CD4-positive, alpha-beta T cell treated with Interleukin-4 for 1 hour (primary cell): ENCODE measurements around the gene PAPPA2.

ENCODE experiments used
- DNase-seq, 2 donors: peaks; one replicate each; pipeline ENCODE4 v3.0.0-alpha.2; 2020 to 2022

Gene PAPPA2

DNA sequence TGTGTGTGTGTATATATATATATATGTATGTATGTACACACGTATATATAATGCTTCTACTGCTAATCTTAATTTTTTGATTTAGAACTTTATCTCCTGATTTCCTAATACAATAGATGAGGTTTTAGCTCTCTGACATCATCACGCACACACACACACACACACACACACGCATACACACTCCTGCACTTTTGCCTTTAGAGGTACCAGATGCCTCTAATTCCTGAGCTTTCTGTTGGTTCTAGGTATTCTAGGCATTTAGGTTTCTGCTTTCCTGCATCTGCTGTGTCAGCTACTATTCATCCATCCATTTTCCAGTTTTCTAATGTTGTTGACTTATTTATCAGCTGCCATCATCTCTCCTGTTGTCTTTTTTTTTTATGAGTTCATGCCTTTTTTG is 353.3 kb downstream of the PAPPA2 start:
- no peak for DNase-seq

DNA sequence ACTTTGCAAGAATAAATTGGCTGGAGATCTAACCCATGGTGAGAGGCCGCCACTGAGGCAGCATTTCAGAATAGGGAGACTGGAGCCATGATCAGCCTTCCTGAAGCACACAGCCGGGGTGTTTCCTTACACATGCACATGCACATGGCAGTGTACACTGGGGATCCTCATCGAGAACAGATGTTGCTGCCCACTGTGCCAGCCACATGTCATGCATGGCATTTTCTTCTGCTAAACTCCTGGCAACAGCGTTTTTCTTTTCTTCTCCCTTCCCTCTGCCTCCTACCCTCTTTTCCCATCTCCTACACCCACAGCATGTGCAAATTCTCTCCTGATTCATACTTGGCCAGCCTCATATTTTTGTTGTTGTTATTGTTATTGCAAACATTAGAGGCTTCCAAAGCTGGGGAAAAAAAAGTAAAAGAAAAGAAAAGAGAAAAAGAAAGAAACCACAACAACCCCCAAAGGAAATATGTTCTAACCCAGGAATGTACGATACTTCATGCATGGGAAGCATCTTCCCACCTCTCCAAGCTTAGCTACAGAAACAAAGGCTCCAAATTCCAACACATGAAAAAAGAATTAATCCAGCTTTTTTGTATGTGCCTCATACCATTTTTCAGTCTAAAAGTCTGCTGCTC is 357.5 kb downstream of the PAPPA2 start:
- no peak for DNase-seq

DNA sequence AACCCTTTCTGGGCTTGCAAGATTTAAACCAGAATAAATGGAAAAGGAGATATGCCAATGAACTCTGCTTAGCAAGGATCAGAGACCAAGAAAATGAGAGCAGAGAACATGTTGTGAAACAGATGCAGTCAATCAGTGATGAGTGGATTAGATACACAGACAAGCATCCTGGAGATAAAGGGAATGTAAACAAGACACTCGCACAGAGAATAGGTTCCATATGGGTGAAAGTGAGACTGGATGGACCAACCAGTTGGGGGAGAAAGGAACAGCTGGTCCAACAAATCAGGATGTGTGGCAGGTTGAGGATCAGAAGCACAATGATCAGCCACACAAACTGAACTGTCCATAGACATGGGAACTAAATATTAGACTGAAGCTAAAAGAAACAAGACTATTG is 363.3 kb downstream of the PAPPA2 start:
- no peak for DNase-seq

DNA sequence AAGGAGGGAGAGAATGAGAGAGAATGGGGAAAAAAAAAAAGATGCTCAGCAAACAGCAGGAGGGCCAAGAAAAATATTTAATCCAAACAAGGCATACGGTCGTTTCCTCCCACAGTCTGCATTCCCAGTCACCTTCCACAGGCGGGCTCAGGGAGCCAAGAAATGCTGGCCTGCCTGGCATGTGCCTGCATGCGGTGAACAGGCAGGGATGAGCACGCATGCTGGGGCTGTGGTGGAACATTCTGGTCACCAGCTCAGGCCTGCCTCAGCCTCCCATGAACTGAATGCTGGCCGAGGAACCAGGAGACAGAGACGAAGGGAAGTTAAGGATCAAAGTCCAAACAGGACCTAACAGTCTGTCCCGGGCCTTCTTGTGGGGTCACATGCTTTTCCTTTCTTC is 366.3 kb downstream of the PAPPA2 start:
- no peak for DNase-seq

DNA sequence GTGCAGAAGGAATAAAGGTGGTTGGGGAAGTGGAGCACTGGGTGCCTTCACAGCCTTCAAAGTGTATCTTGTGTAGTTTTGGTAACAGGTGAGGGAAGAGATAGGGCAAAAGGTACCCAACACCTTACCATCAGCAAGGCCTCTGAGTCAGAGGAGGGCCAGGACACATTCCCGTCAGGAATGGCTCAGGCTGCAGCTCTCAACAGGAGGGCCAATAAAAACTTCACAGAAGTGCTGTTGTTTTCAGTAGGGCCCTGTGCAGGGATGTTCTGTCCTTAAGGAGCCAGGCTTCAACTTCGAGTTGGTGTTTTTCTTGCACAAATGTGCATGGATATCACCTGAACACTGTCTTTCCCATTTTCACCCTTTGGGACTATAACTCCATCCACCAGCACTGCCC is 368.2 kb downstream of the PAPPA2 start:
- no peak for DNase-seq

DNA sequence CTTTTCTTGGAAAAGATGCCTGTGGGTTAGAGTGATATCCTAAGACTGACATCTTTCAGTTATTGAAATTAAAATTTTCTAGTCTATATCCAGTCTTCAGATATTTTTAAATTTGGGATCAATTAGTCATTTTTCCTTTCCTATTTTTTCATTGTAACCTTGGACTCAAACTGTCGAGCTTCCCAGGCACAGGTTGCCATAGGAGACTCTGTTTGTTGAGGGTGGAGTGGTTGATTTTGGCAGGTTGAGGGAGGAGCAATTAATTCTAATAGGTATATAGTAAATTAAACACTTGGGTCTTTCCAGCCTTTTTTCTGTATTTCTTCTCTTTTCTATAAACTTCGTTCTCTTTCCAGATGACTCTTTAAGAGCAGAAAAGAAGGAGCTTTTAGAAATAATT is 374.7 kb downstream of the PAPPA2 start:
- DNase-seq, result no peak

DNA sequence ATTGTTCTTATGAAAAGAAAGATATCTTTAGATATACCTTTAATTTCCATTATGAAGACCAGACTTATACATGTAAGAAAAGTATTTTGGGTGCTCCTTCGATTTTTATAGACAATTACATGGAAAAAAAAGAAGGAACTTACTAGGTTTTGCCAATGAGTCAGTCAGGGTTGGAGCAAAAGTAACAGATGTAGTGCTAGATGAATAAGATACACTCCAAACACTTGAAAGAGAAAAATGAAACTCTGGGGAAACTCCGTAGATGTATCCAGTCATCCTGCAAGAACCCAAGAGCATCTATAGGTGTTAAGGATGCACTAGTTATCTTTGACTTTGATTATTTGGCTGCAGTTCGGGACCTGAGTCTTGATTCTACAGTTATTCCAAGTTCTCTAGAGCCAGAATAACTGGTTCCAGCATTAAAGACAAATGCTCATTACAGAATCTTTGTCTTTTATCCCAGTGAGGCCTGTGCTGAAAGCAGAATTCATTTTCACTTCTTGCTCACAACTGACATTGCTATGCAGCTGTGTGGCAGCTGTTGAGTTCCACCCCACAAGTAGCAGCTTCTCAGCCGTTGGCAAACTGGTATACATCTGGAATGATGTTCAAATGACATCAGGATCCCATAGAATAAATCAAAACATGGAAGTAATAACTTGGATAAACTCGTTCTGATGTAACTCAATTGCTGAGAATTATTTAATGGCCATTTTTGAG is 375.5 kb downstream of the PAPPA2 start:
- no peak for DNase-seq

DNA sequence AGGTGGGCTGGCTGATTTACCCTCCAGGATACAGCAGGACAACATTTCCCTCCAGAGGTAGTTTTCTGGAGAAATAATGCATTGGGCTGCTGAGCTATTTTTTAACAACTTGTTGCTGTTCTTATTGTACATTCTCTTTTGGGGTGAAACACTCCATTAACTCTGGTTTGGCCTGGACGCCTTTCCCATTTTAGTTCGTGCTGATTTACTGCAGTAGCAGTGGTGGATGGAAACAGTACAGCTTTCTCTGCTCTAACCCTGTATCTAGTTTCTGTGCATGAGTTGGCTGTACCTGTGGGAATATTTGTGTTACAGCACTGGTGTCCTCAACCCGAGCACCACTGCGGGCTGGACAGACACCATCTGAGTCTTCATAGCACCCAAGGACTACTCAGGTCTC is 376.2 kb downstream of the PAPPA2 start:
- no peak for DNase-seq

DNA sequence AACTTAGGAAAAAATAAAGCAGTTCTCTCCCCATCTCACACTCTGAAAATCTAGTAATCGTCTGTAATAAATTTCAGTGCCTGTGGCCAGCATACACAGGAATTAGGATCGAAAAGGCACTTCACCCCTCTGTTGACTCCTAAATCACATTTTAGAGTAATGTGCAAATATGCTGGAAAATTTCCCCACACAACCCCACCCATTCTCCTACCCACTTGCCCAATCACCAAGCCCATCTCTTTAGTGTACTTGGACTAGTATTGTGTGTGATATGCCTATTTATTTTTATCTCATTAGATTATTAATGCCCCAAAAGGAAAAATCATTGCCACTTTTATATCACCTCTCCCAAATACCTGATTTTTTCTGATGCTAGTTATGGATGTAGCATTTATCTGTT is 378.3 kb downstream of the PAPPA2 start:
- no peak for DNase-seq

DNA sequence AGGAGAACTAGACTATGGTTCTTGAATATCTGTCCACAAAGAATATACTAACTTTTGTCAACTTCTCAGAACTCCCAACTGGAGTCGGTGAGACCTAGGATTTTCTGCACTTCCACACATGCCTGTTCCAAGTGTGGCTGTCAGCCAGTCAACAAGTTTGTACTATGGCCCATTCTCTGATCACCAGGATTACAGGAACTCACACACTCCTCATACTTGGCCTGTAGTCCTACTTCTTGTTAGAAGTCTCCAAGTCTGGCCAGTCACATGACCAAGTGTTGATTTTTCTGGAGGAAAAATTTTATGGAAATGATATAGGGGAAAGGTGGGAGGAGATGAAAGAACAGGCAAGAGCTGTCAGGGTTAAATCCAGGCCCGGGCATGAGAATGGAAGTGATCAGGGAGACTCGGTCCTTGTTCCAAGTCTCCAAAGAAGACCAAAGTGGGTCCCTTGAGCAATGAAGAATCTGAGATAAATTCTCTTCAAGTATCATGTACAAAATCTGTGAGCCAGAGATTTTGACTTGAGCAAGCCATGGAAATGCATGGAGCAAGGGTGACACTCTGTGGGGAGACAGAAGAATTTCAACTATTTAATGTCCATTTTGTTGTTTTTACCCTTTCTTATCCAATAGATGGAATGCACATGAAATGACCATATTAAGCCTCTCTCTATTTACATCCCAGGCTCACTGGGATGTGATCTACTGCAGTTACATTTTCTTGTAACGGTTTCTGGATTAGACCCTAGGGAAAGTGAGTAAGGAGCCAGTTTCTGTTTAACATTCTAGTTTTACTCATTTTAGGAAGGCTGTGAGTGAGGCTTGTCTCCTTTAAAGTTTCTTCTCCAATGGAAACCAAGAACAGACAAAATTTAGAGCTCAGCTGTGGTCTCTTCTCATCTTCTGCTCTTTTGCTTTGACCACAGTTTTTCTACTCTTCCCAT is 380.6 kb downstream of the PAPPA2 start:
- DNase-seq, result no peak

DNA sequence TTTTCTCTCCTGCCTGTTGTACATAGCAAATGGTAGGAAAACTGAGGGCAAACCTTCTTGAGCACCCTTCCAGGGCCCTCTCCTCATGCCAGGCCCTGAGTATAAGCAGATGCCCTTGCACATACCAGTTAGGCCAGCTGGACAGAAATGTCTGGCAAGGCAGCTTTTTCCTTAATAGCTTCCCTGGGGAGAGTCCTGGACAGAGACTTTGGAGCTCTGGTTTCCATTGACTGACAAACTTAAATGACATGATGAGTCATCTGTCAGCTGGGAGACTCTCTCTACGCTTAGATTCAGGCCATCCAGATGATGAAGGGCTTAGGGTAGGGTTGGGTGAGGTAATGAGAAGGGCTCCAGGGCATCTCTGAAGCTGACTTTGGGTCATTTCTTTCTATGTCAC is 384.1 kb downstream of the PAPPA2 start:
- no peak for DNase-seq

DNA sequence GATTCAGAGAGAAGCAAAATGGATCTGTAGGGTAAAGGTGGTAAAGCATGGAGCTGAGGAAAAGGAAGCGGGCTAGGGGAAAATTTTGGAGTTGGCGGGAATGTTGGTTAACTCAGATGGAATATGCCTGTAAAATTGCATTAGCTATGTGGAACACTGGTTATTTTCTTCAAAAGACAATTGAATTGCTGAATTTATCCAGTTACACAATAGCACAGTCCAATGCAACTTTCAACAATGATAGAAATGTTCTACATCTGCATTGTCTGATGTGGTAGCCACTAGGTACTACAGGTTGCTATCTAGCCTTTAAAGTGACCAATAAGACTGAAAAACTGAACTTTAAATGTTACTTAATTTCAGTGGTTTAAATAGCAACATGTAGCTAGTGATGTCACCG is 386.3 kb downstream of the PAPPA2 start:
- DNase-seq, result no peak

DNA sequence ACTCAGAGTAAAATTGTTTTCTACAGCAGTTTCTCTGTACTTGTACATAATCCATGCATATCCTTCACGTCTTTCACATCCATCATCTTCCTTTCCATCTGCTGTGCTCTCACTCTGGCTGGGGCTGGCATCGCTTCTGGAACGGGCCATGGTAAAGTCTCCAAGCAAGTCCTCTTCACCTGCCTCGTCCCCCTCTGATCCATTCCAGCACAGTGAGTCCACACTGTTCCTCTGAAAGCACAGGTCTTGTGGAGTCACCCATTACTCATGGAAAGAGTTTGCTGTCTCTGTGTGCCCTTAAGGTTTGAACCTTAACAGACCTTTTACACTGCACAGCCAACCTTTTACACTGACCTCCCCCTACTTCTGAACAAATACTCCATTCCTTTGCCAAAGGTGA is 387.9 kb downstream of the PAPPA2 start:
- no peak for DNase-seq

DNA sequence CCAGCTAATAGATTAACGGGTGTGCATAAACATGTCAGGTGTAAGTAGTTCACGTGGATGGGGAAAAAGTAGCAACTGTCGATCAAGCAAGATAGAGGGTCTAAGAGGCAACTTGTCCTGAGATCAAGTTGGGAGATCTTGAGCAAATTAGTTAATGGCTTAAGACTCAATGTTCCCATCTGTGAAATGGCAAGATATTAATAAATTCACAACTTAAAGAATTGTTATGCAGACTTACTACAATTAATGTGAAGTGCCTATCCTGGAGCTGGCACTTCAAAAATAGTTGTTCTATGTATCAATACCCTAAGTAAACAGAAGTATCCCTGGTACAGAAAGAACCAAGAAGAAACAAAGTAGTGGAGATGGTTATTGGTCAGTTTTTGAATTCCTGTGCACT is 389.1 kb downstream of the PAPPA2 start:
- DNase-seq, result no peak

DNA sequence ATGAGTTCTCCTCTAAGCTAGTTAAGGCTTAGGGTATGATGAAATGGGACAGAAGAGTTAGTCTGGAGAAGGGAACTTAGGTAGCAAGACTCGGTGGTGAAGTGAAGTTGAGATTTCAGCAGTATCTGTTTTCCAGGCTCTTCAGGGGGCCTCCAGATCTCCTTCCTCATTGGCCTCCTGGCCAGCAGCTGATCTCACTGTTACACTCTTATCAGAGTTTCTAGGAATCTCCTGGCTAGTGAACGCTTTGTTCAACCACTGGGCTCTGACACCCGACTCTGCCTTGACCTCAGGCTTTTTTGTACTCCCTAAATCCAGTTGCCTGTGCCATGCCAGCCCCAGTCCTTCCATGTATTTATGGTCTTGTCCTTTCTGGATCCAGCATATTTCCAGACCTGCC is 390.5 kb downstream of the PAPPA2 start:
- DNase-seq, result no peak

DNA sequence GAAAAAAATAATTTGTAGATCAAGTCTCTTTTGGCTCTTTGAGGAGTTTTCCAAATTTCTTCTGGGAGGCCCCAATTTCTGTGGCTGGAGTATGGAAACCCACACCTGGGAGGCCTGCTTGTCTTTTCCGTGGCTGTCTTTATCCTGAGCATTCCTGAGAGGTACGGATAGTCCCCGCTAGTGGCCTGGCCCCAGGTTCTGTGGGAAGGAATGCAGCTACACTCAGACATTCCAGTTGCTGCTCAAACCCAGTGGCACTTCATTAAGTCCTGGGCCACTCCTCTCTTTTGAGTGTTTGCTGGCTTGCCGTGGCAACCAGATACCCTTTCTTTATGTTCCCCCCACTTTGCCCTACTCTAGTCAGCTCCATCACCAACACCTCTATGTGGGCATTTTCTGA is 391.1 kb downstream of the PAPPA2 start:
- no peak for DNase-seq

DNA sequence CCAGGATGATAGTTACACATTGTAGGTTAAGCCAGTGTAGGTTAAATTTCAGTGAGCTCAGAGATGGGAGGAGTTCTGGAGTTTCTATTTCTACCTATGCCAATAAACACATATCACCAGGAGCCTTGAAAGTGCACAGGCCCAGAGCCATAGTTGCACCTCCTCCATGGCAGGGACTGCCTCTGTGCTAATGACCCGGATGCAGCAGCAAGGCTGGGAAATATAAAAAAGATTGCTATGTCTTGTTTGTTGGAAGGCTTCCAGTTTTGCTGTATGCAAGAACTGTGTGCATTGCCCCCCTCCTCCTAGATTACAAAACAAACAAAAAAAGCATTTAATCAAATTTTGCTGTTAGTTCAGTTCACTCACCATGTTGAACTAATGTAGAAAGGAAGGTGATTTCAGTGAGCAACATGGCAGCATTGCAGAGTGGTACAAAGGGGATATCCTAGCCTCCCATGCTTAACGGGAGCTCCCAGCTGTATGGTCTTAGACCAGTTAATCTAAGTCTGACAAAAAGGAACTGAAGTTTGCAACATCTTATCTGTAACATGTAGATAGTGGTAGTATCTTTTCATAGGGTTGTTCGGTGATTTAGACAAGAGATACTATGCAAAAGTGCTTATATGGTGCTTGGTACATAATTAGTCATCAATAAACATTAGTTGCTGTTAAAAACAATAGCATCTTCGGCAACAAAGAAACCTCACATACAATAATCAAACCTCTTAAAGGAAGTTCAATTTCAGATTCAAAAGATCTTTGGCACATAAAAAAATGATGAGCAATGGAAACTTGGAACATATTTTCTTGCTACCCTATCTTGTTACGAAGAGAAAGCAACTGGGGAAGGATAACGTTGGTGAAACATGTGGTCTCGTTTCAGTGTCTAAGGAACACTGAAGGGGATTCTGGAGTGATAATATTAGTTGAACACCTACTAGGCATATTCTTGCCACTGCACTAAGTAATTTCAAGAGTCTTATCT is 392.1 kb downstream of the PAPPA2 start:
- DNase-seq, result no peak

DNA sequence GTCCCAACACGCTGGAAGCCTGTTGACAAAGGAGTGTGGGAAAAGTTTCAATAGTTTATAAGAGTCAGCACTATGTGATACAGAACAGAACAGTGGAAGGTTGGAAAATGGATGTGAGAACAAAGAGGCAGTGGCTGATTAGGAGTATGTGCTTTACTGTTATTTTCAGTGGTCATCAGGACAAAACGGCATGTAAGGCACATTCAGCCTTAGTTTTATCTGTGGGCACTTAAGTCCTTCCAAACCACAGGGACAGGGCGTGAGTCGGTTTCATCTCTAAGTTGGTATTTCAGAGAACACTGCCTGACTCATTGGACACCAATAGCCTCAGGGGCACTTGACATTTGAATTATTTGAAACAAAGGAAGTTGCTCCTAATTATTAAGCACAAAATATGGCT is 394.7 kb downstream of the PAPPA2 start:
- no peak for DNase-seq

DNA sequence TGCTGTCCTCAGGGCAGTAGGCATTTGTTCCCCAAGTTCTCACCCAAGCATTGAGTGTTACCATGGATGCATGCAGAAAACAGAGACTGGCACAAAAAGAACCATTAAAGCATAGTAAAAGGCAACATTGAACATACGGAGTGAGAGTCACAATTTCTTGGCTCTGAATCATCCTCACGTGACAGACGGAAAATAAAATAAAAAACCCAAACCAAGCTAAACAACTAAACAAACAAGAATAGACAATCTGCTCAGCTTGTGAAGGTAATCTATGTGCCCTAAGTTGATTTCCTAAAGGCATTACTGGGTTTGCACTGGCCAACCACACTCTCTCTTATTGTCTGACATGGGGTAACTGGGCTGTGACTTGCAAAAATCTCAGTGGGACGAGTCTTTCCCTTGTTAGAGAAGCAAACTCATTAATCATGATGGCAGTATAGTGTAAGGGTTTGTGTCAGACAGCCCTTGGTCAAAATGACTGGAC is 395.5 kb downstream of the PAPPA2 start:
- DNase-seq, result no peak

DNA sequence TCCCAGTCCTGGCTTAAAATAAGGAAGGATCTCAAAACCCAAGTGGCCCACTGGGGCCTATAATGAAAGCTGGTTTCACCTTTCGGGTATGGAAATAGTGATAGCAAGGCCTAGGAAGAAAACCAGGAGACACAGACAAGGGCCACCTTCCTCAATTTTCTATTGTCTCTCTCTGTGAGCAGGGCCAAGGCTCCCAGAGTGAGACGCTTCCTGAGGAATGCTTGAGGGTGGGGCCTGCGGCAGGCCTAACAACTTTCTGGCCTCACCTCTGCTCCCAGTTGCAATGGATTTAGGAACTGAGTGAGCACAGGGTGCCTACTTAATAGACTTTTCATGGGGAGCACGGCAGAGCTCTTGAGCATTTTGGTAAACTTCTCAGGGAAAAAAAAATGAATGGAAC is 400.6 kb downstream of the PAPPA2 start:
- no peak for DNase-seq

DNA sequence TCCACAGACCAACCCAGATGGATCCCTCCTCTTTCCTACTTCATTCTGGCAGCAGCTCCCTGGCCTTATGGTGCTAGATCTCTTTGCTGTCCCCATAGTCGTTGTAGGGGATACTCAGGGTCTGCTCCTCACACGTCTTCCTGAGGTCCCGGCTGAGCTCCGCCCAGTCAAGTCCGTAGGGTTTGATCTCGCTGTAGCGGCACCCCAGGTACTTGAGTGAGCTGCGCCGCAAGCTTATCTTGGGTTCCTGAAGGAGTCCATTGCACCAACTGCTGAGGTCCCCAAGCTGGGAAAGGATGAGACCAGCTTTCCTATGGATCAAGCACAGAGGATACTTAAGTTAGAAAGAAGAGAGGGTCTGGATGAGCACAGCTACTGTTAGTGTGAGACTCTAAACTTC is 401.2 kb downstream of the PAPPA2 start:
- no peak for DNase-seq

DNA sequence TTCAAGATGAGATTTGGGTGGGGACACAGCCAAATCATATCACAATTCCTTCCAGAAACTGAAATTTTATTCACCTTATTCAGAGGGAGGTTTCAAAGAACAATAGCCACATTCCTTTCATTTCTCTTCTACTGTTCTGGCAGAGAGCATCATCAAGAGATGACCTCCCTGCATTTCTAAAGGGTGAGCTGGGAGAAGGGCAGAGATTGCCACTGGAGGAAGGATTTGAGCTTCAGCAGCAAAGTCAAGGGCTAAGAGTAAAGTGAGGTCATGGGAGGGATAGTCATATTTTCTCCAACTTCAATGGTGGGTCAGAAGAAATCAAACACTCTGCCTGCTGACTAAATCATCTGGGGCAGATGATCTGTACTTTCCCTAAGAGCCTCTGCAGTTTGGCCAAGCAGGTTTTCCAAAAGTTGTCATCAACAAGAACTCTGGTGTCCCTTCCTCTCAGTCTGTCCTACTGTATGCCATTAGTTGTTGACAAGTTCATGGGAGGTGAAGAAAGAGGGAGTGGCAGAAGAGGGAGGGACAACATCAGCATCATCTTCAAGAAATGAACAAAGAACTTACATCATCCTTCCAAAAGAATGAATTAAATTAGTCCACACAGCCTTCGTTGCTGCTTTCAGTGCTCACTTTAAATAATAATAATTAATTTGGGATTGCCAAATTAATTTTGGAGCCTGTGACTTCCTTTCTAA is 403.2 kb downstream of the PAPPA2 start:
- no peak for DNase-seq
